ENCODE data around the gene GMPS. TPM values are rescaled to one million over a fixed set of nuclear protein-coding genes. Genes with fewer than 3 reads are reported as not detected.
A peak's percentile ranks its signal among the peaks of the same experiment; 100 is the strongest.

The GMPS gene
- total and polyA plus RNA-seq, 8 donors, result 4.6 to 43.7 (median 22.7) TPM

GRCh38 chr3:155934230-155934629, 63.8 kb downstream of the GMPS start:
- TF ChIP-seq POLR2AphosphoS5 (IDR thresholded peaks at IDR 0.05) (no peak), EP300 (IDR thresholded peaks at IDR 0.05) (no peak), POLR2A (IDR thresholded peaks at IDR 0.05) (no peak)
- TF ChIP-seq, protein P1, sequence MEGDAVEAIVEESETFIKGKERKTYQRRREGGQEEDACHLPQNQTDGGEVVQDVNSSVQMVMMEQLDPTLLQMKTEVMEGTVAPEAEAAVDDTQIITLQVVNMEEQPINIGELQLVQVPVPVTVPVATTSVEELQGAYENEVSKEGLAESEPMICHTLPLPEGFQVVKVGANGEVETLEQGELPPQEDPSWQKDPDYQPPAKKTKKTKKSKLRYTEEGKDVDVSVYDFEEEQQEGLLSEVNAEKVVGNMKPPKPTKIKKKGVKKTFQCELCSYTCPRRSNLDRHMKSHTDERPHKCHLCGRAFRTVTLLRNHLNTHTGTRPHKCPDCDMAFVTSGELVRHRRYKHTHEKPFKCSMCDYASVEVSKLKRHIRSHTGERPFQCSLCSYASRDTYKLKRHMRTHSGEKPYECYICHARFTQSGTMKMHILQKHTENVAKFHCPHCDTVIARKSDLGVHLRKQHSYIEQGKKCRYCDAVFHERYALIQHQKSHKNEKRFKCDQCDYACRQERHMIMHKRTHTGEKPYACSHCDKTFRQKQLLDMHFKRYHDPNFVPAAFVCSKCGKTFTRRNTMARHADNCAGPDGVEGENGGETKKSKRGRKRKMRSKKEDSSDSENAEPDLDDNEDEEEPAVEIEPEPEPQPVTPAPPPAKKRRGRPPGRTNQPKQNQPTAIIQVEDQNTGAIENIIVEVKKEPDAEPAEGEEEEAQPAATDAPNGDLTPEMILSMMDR (IDR thresholded peaks at IDR 0.05), result no peak
- intact Hi-C loops (cut with DNase I; ENCODE audit: low total_unique reads), result no loop called here
- peak in 1 of 2 donors; percentile 35 for DNase-seq
- H3K9me3 ChIP-seq, result no peaks in the 10 kb centered on the region
- peaks cover 20 to 76% (median 71%) of the 10 kb centered on the region in 4 donors for H3K36me3 ChIP-seq
- H3K27me3 ChIP-seq, result no peaks in the 10 kb centered on the region
- no peak overlapping the region for H3K27ac ChIP-seq
- H3K4me1 ChIP-seq, result no peaks in the 10 kb centered on the region
- 74 to 95% (median 83%) methylated on average over 2 of the region's 2 CpGs for WGBS, 5 donors
- H3K4me3 ChIP-seq, result no peak overlapping the region

DNA sequence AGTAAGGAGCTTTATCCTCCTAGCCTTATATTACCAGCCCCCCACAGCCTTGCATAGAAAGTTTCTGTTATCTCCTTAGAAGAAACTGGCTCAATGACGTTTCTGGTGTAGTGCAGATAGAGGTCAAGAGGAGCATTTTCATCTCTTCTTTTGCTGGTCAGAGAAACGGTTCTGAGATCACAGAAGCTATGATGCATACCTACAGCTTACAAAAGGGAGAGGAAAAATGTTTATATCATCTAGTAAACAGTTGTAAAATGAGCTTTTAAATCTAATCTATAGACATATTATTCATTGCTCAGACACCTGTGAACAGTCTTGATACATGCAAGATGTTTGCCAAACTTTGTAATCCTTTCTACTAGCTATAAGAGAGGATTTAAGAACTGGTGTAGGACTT, 68.0 kb downstream of the GMPS start:
- Histone ChIP-seq H3K9me3 (no peaks in the 10 kb centered on the region), H3K36me3 (peaks cover 20 to 83% (median 69%) of the 10 kb centered on the region in 4 donors), H3K27me3 (no peaks in the 10 kb centered on the region), H3K27ac (no peak overlapping the region), H3K4me3 (no peak overlapping the region), H3K4me1 (no peaks in the 10 kb centered on the region)
- TF ChIP-seq POLR2A (IDR thresholded peaks at IDR 0.05) (no peak), EP300 (IDR thresholded peaks at IDR 0.05) (no peak), POLR2AphosphoS5 (IDR thresholded peaks at IDR 0.05) (no peak)
- TF ChIP-seq, protein P1 (IDR thresholded peaks at IDR 0.05), result no peak
- intact Hi-C loops (cut with DNase I; ENCODE audit: low total_unique reads), result no loop called here
- 48 to 58% (median 57%) methylated on average over 2 of the region's 2 CpGs for WGBS, 5 donors
- no peak for DNase-seq

GRCh38 chr3:155941354-155941753, 70.9 kb downstream of the GMPS start:
- WGBS, 5 donors, result 92 to 98% (median 97%) methylated on average over 5 of the region's 5 CpGs

GRCh38 chr3:155944081-155944480, 73.6 kb downstream of the GMPS start:
- no peaks in the 10 kb centered on the region for H3K4me1 ChIP-seq
- H3K27me3 ChIP-seq, result no peaks in the 10 kb centered on the region
- DNase-seq, result no peak
- intact Hi-C loops (cut with DNase I; ENCODE audit: low total_unique reads), result no loop called here
- peaks cover 0 to 27% (median 15%) of the 10 kb centered on the region in 4 donors for H3K36me3 ChIP-seq
- no peaks in the 10 kb centered on the region for H3K9me3 ChIP-seq
- no peak for TF ChIP-seq POLR2AphosphoS5 (IDR thresholded peaks at IDR 0.05)
- TF ChIP-seq, protein P1 (IDR thresholded peaks at IDR 0.05), result no peak
- H3K4me3 ChIP-seq, result no peak overlapping the region
- 41 to 94% (median 89%) methylated on average over 2 of the region's 2 CpGs for WGBS, 5 donors
- H3K27ac ChIP-seq, result no peak overlapping the region

More at GRCh38 chr3:155941354-155941753, 70.9 kb downstream of the GMPS start:
- no peaks in the 10 kb centered on the region for H3K4me1 ChIP-seq
- H3K9me3 ChIP-seq, result no peaks in the 10 kb centered on the region
- no peak overlapping the region for H3K4me3 ChIP-seq
- no peak overlapping the region for H3K27ac ChIP-seq
- TF ChIP-seq POLR2A (IDR thresholded peaks at IDR 0.05) (no peak), EP300 (IDR thresholded peaks at IDR 0.05) (no peak), POLR2AphosphoS5 (IDR thresholded peaks at IDR 0.05) (no peak)
- H3K36me3 ChIP-seq, result peaks cover 13 to 55% (median 42%) of the 10 kb centered on the region in 4 donors
- intact Hi-C loops (cut with DNase I; ENCODE audit: low total_unique reads), result no loop called here
- H3K27me3 ChIP-seq, result no peaks in the 10 kb centered on the region
- no peak for DNase-seq

DNA sequence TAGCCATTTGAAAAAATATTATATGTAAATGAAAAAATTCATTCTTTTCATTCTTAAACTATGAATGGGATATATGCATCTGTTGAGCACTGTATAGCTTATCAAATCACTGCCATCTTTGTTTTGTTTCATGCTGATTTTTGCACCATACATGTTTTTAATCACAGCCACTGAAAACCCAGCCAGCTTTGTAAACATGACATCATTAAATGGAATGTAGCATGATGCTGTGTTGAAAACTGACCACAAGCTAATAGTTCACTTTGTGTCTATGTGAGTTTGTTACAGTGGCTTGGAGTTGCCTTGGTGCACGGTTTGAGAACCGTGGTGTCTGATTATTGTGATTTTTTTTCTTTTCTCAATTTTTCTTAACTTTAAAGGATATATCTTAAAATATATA, 75.7 kb downstream of the GMPS start:
- H3K4me1 ChIP-seq, result no peaks in the 10 kb centered on the region
- peak in 1 of 2 donors; percentile 39 for DNase-seq
- H3K27me3 ChIP-seq, result no peaks in the 10 kb centered on the region
- TF ChIP-seq EP300 (IDR thresholded peaks at IDR 0.05) (no peak), POLR2AphosphoS5 (IDR thresholded peaks at IDR 0.05) (peak in 1 of 3 donors; percentile 9), POLR2A (IDR thresholded peaks at IDR 0.05) (no peak)
- TF ChIP-seq, protein P1 (IDR thresholded peaks at IDR 0.05), result no peak
- intact Hi-C loops (cut with DNase I; ENCODE audit: low total_unique reads), result no loop called here
- H3K4me3 ChIP-seq, result no peak overlapping the region
- WGBS, 5 donors, result 76 to 91% (median 83%) methylated on average over 2 of the region's 2 CpGs
- no peaks in the 10 kb centered on the region for H3K9me3 ChIP-seq
- H3K27ac ChIP-seq, result no peak overlapping the region
- peaks cover 0 to 7% (median 2%) of the 10 kb centered on the region in 4 donors for H3K36me3 ChIP-seq
